ENCODE data around the gene PPM1B. TPM values are rescaled to one million over a fixed set of nuclear protein-coding genes. Genes with fewer than 3 reads are reported as not detected.

Gene PPM1B
- total and polyA plus RNA-seq, 2 of the 4 experiments (the other 2 are of a cell fraction), result 13.4 to 14.7 TPM

DNA sequence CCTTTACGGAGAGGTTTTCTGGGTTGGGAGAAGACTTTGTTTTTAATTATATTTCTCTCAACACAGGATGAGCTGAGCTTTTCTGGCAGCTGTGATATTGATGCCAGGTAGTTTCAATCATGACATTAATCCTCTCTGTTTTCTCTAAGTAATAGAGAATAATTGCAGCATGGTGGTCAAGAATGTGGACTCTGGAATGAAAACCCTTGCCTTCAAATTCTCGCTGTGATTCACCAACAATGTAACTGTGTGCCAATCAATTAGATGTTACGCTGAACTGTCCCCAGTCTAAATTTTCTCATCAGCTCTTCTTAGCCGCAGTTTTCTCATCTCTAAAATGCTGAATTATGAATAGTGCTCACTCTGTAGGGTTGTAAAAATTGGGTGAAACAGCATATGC is 31.6 kb upstream of the PPM1B start:
- no peaks in the 10 kb centered on the region for H4K20me1 ChIP-seq (ENCODE audit: insufficient read depth, low read length)
- ChIA-PET POLR2A (ENCODE audit: unreplicated experiment) (no interaction called here), CTCF (no interaction called here)
- H3K9ac ChIP-seq (ENCODE audit: low read depth, low read length), result no peak overlapping the region
- H4K5ac ChIP-seq (ENCODE audit: low read depth, low read length), result no peak overlapping the region; the same call in 1 of the 2 replicates
- no peak overlapping the region; the same call in 1 of the 2 replicates for H3K4ac ChIP-seq (ENCODE audit: low read depth, low read length)
- peak overlapping the region; percentile 41; the same call in 1 of the 3 replicates for H2BK15ac ChIP-seq (ENCODE audit: low read depth, low read length)
- H3K27me3 ChIP-seq (ENCODE audit: control insufficient read depth, insufficient read depth, low read length), result no peaks in the 10 kb centered on the region
- no TSS peak for BruUV-seq (replicated peaks)
- dilution Hi-C loops (cut with HindIII; ENCODE audit: low sequenced_read_pairs, unreplicated experiment), result no loop called here
- no peak overlapping the region for H2AK9ac ChIP-seq (replicated peaks; ENCODE audit: low read depth, low read length, poor library complexity)
- intact Hi-C loops (cut with micrococcal nuclease), result no loop called here
- no peak overlapping the region for H3K14ac ChIP-seq (replicated peaks; ENCODE audit: low read depth, low read length)
- WGBS, 2 experiments (ENCODE audit: extremely low coverage in 2 of 2, insufficient read length in 1 of 2), result no CpG with 5 or more reads among the region's 4 CpGs
- TF ChIP-seq MXI1 (IDR thresholded peaks at IDR 0.05; ENCODE audit: borderline replicate concordance, low read depth, low read length) (no peak), POLR2A (IDR thresholded peaks at IDR 0.05; ENCODE audit: low read depth, low read length) (no peak), MAZ (IDR thresholded peaks at IDR 0.05; ENCODE audit: borderline replicate concordance, low read depth, low read length) (no peak), FOS (IDR thresholded peaks at IDR 0.05; ENCODE audit: low read depth, low read length) (no peak), MAFK (IDR thresholded peaks at IDR 0.05; ENCODE audit: low read depth, low read length) (no peak), ELK1 (IDR thresholded peaks at IDR 0.05; ENCODE audit: borderline replicate concordance, low read depth, low read length) (no peak), CHD1 (IDR thresholded peaks at IDR 0.05; ENCODE audit: low read depth, low read length) (no peak), RFX5 (IDR thresholded peaks at IDR 0.05; ENCODE audit: low read depth, low read length) (no peak), SMC3 (IDR thresholded peaks at IDR 0.05; ENCODE audit: low read depth, low read length) (no peak), BHLHE40 (IDR thresholded peaks at IDR 0.05; ENCODE audit: low read depth, low read length) (no peak)
- no peaks in the 10 kb centered on the region for H3K9me3 ChIP-seq (ENCODE audit: control insufficient read depth, insufficient read depth, low read length)
- peak overlapping the region; percentile 71 for H2BK20ac ChIP-seq (ENCODE audit: low read depth, low read length)
- peaks cover 3% of the 10 kb centered on the region for H3K9me1 ChIP-seq (ENCODE audit: insufficient read depth, low read length)
- no peak overlapping the region; the same call in 1 of the 2 replicates for H3K23ac ChIP-seq (ENCODE audit: low read depth, low read length)
- in situ Hi-C loops (cut with MboI; ENCODE audit: low sequenced_read_pairs), result no loop called here
- peak overlapping the region; percentile 64 for H2BK5ac ChIP-seq (ENCODE audit: low read depth, low read length, poor library complexity, severe bottlenecking)
- H3K18ac ChIP-seq (ENCODE audit: low read depth, low read length), result peak overlapping the region; percentile 67; the same call in 1 of the 2 replicates
- H3K27ac ChIP-seq (ENCODE audit: insufficient read depth, low read length), result no peak overlapping the region
- H4K91ac ChIP-seq (ENCODE audit: insufficient read depth, low read depth, low read length), result no peak overlapping the region; the same call in 1 of the 2 replicates
- no peak overlapping the region for H3K4me3 ChIP-seq (ENCODE audit: insufficient read depth, low read depth, low read length)
- H4K8ac ChIP-seq (ENCODE audit: low read depth in 2 of 2, low read length in 2 of 2), result peak overlapping the region in 1 of 2 experiments; percentile 43; a peak in 1 of 4 replicates
- H2AK5ac ChIP-seq (ENCODE audit: low read depth, low read length), result peak overlapping the region; percentile 30; the same call in 1 of the 2 replicates
- peak overlapping the region; percentile 77 for H2BK120ac ChIP-seq (ENCODE audit: low read depth, low read length)
- no peak overlapping the region for H2AFZ ChIP-seq (replicated peaks; ENCODE audit: low read length, poor library complexity)
- DNase-seq, result no peak
- H3K4me1 ChIP-seq (ENCODE audit: control insufficient read depth, insufficient read depth, low read length), result peaks cover 8% of the 10 kb centered on the region
- no peaks in the 10 kb centered on the region for H3K79me1 ChIP-seq (ENCODE audit: low read depth in 1 of 2, low read length in 2 of 2)
- no peaks in the 10 kb centered on the region for H3K36me3 ChIP-seq (ENCODE audit: control insufficient read depth, insufficient read depth, low read length)
- H3K4me2 ChIP-seq (ENCODE audit: low read depth, low read length), result no peak overlapping the region
- no peak for ATAC-seq (ENCODE audit: low read depth)
- no peak overlapping the region for H3K56ac ChIP-seq (ENCODE audit: extremely low read depth, insufficient read depth, low read length)

Measured in IMR-90 (cell line).